GOT3 (cell line): ENCODE results near the gene TANC1.
"Not testable (repeated sequence)": the region's sequence is repeated elsewhere in the genome, so short reads cannot be mapped to it uniquely, and the experiment has no call there.

Source experiments
- DNase-seq: peaks from one replicate; lab custom pipeline; 2025; ENCODE audit warnings: mixed read lengths; lab: John Stamatoyannopoulos, UW

TANC1 gene

GRCh38 chr2:159089543-159089942 lies 121.1 kb downstream of the TANC1 start:
- DNase-seq, result no peak

GRCh38 chr2:159090514-159091201 lies 122.2 kb downstream of the TANC1 start:
- no peak for DNase-seq

GRCh38 chr2:159091381-159091780 lies 122.9 kb downstream of the TANC1 start:
- DNase-seq, result no peak

GRCh38 chr2:159091976-159092375 lies 123.5 kb downstream of the TANC1 start:
- DNase-seq, result no peak

- no peak for DNase-seq
Measured at GRCh38 chr2:159093497-159093896, 125.1 kb downstream of the TANC1 start.

GRCh38 chr2:159094173-159094737 lies 125.8 kb downstream of the TANC1 start:
- no peak for DNase-seq

- DNase-seq, result no peak
Measured at GRCh38 chr2:159095813-159096212, 127.4 kb downstream of the TANC1 start.

GRCh38 chr2:159096302-159096855 lies 127.9 kb downstream of the TANC1 start:
- DNase-seq, result not testable (repeated sequence)

- no peak for DNase-seq
Measured at GRCh38 chr2:159096901-159097300, 128.5 kb downstream of the TANC1 start.

GRCh38 chr2:159098361-159098760 lies 129.9 kb downstream of the TANC1 start:
- no peak for DNase-seq

GRCh38 chr2:159098921-159099411 lies 130.5 kb downstream of the TANC1 start:
- DNase-seq, result no peak

GRCh38 chr2:159101755-159102489 lies 133.5 kb downstream of the TANC1 start:
- DNase-seq, result no peak

GRCh38 chr2:159103411-159103810 lies 135.0 kb downstream of the TANC1 start:
- DNase-seq, result no peak

- no peak for DNase-seq
Measured at GRCh38 chr2:159106109-159106508, 137.7 kb downstream of the TANC1 start.

GRCh38 chr2:159108181-159108893 lies 139.9 kb downstream of the TANC1 start:
- no peak for DNase-seq

- no peak for DNase-seq
Measured at GRCh38 chr2:159109517-159109916, 141.1 kb downstream of the TANC1 start.

GRCh38 chr2:159110784-159111183 lies 142.3 kb downstream of the TANC1 start:
- no peak for DNase-seq

GRCh38 chr2:159111346-159111927 lies 143.0 kb downstream of the TANC1 start:
- no peak for DNase-seq

GRCh38 chr2:159114835-159115234 lies 146.4 kb downstream of the TANC1 start:
- DNase-seq, result no peak

- DNase-seq, result no peak
Measured at GRCh38 chr2:159116922-159117321, 148.5 kb downstream of the TANC1 start.

- DNase-seq, result no peak
Measured at GRCh38 chr2:159117658-159118057, 149.2 kb downstream of the TANC1 start.
